ENCODE data around the gene FAAH. TPM values are rescaled to one million over a fixed set of nuclear protein-coding genes. Genes with fewer than 3 reads are reported as not detected.

The FAAH gene
- total RNA-seq, 2 experiments from 2014 or later = 5.3 to 6.9 TPM

DNA sequence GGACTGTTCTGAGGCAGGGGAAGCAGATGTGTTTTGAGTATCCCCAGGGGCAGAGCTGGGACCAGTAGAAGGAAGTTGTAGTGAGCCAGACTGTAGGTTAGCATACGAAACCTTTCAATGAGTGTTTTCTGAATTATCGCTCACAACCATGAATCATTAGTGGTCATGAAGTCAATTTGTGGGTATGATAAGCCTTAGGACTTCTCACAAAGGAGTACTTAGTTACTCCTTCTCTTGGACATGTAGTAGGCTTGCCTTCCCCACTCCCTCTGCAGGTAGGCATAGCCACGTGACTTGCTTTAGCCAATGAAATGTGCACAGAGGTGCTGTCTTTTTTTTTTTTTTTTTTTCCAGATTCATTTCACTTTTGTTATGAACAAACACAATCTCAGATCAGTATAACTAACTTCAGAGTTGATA lies 23.9 kb upstream of the FAAH start:
- POLR2A ChIA-PET = no interaction called here
- Mint-ChIP-seq H3K27me3 (no peaks in the 10 kb centered on the region), H3K4me3 (no peak overlapping the region), H3K4me1 (peaks cover 6% of the 10 kb centered on the region), H3K27ac (peak overlapping the region; percentile 3), H3K9me3 (no peaks in the 10 kb centered on the region), H3K36me3 (peaks cover 16% of the 10 kb centered on the region)
- DNase-seq (no peak), ATAC-seq (ENCODE audit: low read depth) (no peak)

GRCh38 chr1:46372431-46372830 lies 21.7 kb upstream of the FAAH start:
- no peaks in the 10 kb centered on the region for H3K27me3 Mint-ChIP-seq
- POLR2A ChIA-PET = no interaction called here
- ATAC-seq (ENCODE audit: low read depth) (no peak), DNase-seq (no peak)
- H3K4me1 Mint-ChIP-seq = peaks cover 4% of the 10 kb centered on the region
- no peak overlapping the region for H3K27ac Mint-ChIP-seq
- H3K4me3 Mint-ChIP-seq = no peak overlapping the region
- no peaks in the 10 kb centered on the region for H3K9me3 Mint-ChIP-seq
- peaks cover 17% of the 10 kb centered on the region for H3K36me3 Mint-ChIP-seq

DNA sequence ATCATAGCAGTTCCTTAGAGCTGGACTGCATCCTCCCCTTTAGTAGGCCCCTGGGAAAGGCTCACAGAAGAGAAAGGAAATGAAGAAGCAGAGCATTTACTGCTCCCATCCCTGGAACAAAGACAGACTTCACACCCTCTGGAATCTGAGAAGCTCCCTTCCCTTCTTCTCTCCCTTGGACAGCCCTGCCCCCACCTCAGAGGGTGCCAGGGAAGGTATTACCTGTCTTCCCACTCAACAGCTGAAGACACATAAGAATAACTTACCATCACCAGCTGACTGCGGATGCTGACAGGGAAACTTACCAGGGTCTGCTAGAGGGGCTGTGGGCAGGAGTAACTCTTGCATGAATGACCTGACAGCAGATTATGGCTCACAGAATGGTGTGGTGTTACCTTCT lies 14.1 kb upstream of the FAAH start:
- no peak for ATAC-seq (ENCODE audit: low read depth)
- Mint-ChIP-seq H3K27me3 (no peaks in the 10 kb centered on the region), H3K9me3 (peaks cover 3% of the 10 kb centered on the region), H3K4me1 (no peaks in the 10 kb centered on the region), H3K36me3 (peaks cover 5% of the 10 kb centered on the region), H3K4me3 (no peak overlapping the region), H3K27ac (no peak overlapping the region)
- POLR2A ChIA-PET = no interaction called here
- DNase-seq = no peak

- no peaks in the 10 kb centered on the region for H3K27me3 Mint-ChIP-seq
- no peak for DNase-seq
- no peak for ATAC-seq (ENCODE audit: low read depth)
- H3K9me3 Mint-ChIP-seq = peaks cover 3% of the 10 kb centered on the region
- no peak overlapping the region for H3K4me3 Mint-ChIP-seq
- no peaks in the 10 kb centered on the region for H3K4me1 Mint-ChIP-seq
- H3K27ac Mint-ChIP-seq = no peak overlapping the region
- POLR2A ChIA-PET = no interaction called here
- H3K36me3 Mint-ChIP-seq = peaks cover 5% of the 10 kb centered on the region
Observed at GRCh38 chr1:46380508-46380907, 13.6 kb upstream of the FAAH start.

GRCh38 chr1:46393510-46393909 lies 607 bp upstream of the FAAH start:
- ATAC-seq (ENCODE audit: low read depth) = no peak
- peak overlapping the region; percentile 71 for H3K4me3 Mint-ChIP-seq
- POLR2A ChIA-PET = no interaction called here

DNA sequence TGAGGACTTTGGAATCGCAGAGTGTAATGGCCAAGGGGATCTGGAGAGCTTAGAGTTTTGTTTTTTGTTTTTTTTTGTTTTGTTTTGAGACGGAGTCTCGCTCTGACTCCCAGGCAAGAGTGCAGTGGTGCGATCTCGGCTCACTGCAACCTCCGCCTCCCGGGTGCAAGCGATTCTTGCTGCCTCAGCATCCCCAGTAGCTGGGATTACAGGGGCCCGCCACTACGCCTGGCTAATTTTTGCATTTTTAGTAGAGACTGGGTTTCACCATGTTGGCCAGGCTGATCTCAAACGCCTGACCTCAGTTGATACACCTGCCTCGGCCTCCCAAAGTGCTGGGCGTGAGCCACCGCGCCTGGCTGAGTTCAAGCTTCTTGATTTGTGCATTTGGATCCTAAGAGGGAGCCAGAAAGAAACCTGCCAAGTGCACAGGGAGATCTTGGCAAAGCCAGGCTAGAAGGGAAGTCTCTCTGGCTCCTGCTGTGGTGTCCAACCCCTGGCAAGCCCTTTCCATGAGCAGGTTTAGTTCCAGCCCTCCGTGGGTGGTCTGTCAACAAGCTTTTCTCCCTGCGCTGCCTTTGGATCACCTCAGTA lies 852 bp downstream of the FAAH start:
- no peak for DNase-seq
- no peak for ATAC-seq (ENCODE audit: low read depth)
- peaks cover 27% of the 10 kb centered on the region for H3K27me3 Mint-ChIP-seq
- H3K36me3 Mint-ChIP-seq = peaks cover 12% of the 10 kb centered on the region
- peak overlapping the region; percentile 41 for H3K4me3 Mint-ChIP-seq
- H3K27ac Mint-ChIP-seq = no peak overlapping the region
- H3K9me3 Mint-ChIP-seq = peaks cover 14% of the 10 kb centered on the region
- peaks cover 8% of the 10 kb centered on the region for H3K4me1 Mint-ChIP-seq
- POLR2A ChIA-PET = no interaction called here

More at GRCh38 chr1:46393510-46393909, 607 bp upstream of the FAAH start:
- Mint-ChIP-seq H3K4me1 (peaks cover 8% of the 10 kb centered on the region), H3K27me3 (peaks cover 20% of the 10 kb centered on the region), H3K27ac (peak overlapping the region; percentile 74), H3K36me3 (peaks cover 12% of the 10 kb centered on the region), H3K9me3 (peaks cover 14% of the 10 kb centered on the region)
- DNase-seq = no peak

DNA sequence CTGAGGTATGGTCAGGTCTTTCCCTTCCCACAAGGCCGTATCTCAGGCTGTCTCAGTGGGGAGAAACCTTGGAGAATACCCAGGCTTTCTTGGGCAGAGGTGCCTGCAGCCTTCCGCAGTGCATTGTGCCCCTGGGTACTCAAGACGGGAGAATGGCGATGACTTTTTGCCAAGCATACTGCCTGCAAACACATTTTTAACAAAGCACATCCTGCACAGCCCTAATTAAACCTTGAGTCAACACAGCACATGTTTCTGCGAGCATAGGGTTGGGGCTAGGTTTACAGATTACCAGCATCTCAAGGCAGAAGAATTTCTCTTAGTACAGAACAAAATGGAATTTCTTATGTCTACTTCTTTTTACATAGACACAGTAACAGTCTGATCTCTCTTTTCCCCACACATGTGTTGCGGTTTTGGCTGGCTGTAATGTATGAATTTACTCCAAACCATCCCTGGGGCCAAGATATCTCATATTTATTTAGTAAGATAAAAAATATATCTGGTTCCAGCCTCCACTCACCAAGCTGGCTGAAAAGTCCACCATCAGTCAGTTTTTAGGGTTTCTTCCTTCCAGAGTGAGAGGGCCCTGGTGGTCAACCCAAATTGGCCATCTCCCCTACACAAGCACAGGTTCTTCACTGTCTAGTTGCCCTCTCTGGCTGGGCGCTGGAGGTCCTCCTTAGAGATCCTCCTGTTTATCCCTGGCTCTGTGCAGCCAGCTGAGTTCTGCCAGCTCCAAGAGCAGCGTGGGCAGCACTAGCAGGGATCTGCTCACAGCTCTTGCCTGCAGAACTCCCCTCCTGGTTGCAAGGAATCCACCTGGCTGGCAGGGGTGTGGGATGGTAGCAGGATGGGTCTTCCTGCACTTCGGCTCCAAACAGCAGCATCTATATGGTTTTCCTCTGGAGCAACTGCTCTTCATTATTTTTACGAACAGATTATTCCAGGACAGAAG lies 2.6 kb downstream of the FAAH start:
- Mint-ChIP-seq H3K36me3 (peaks cover 11% of the 10 kb centered on the region), H3K4me1 (peaks cover 10% of the 10 kb centered on the region), H3K4me3 (no peak overlapping the region), H3K27ac (no peak overlapping the region), H3K27me3 (peaks cover 27% of the 10 kb centered on the region), H3K9me3 (peaks cover 12% of the 10 kb centered on the region)
- DNase-seq (no peak), ATAC-seq (ENCODE audit: low read depth) (no peak)
- POLR2A ChIA-PET = no interaction called here

DNA sequence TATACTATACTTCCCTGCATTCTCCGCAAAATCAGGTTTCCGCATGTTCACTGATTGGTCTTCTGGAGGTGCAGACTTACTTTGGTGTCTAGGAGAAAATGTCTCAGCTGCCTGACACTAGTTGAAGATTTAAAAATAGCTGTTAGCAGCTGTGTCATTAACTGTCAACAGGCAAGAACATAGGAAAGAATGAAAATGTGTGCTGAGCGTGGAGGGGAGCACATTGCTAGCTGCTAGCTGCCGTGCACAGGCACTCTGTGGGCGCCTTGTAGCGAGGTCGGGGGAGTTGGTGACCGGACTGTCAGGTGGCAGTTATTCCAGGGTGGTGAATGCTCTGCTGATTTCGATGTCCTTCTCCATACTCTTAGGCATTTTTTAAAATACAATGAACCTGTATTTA lies 5.2 kb downstream of the FAAH start:
- H3K27ac Mint-ChIP-seq = no peak overlapping the region
- no peak for ATAC-seq (ENCODE audit: low read depth)
- POLR2A ChIA-PET = no interaction called here
- no peaks in the 10 kb centered on the region for H3K36me3 Mint-ChIP-seq
- peaks cover 21% of the 10 kb centered on the region for H3K27me3 Mint-ChIP-seq
- DNase-seq = no peak
- no peaks in the 10 kb centered on the region for H3K9me3 Mint-ChIP-seq
- H3K4me3 Mint-ChIP-seq = no peak overlapping the region
- peaks cover 6% of the 10 kb centered on the region for H3K4me1 Mint-ChIP-seq

DNA sequence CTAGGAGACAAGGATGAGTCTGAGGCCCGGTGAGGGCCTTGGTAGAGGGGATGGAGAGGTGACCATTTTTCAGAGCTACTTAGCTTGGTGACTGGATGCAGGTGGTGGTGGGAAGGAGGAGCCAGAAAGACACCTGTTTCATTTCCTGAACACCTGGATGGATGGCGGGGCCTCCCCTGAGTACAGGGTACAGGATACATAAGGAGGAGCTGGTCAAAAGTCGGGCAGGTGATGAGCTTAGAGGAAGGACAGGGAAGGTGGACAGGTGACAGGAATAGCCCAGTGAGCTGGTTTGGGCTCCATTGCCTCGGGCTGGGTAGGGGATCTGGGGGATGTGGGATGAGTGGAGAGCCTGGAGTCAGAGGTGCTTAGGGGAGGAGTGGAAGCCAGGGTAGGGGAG lies 6.3 kb downstream of the FAAH start:
- Mint-ChIP-seq H3K4me1 (peaks cover 2% of the 10 kb centered on the region), H3K27ac (no peak overlapping the region), H3K4me3 (no peak overlapping the region), H3K27me3 (peaks cover 11% of the 10 kb centered on the region), H3K36me3 (no peaks in the 10 kb centered on the region), H3K9me3 (no peaks in the 10 kb centered on the region)
- POLR2A ChIA-PET = no interaction called here
- no peak for ATAC-seq (ENCODE audit: low read depth)
- DNase-seq = no peak

DNA sequence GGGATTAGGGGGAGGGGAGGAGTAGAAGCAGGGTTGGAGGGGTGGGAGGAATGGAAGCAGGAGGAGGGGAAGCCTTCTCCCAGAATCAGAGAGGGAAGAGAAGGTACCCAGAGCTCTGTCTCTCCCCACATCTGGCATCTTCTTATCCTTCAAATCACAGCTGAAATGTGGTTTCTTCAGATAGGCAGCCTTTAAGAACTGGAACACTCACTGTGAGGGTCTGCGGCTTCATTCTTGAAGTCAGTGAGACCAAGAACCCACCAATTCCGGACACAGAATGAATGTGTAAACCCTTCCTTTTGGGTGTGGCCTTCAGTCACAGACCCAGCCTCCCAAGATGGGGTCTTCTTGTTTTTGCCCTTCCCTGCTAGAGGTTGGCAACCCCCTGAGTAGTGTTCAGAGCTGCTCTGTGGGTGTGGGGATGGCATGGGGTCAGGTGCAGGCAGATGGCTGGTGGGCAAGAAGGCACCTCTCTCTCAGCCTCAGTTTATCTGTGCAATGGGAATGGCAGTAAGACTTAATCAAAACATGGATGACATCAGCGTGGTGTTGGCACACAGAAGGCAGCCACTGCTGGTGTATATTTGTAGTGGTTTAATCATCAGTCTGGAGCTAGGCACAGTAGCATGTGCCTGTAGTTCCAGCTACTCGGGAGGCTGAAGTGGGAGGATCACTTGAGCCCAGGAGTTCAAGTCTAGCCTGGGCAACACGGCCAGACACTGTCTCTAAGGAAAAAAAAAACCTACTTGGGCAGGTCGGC lies 7.2 kb downstream of the FAAH start:
- Mint-ChIP-seq H3K4me3 (no peak overlapping the region), H3K27me3 (peaks cover 8% of the 10 kb centered on the region), H3K27ac (no peak overlapping the region), H3K4me1 (peaks cover 2% of the 10 kb centered on the region), H3K36me3 (no peaks in the 10 kb centered on the region), H3K9me3 (no peaks in the 10 kb centered on the region)
- POLR2A ChIA-PET = no interaction called here
- DNase-seq = no peak
- no peak for ATAC-seq (ENCODE audit: low read depth)

GRCh38 chr1:46401964-46402626 lies 8.0 kb downstream of the FAAH start:
- POLR2A ChIA-PET = no interaction called here
- Mint-ChIP-seq H3K9me3 (no peaks in the 10 kb centered on the region), H3K27ac (no peak overlapping the region), H3K4me1 (peaks cover 2% of the 10 kb centered on the region), H3K4me3 (no peak overlapping the region), H3K36me3 (no peaks in the 10 kb centered on the region), H3K27me3 (peaks cover 8% of the 10 kb centered on the region)
- ATAC-seq (ENCODE audit: low read depth) = no peak
- DNase-seq = no peak

GRCh38 chr1:46403916-46404315 lies 9.8 kb downstream of the FAAH start:
- no peak overlapping the region for H3K27ac Mint-ChIP-seq
- H3K4me1 Mint-ChIP-seq = peaks cover 4% of the 10 kb centered on the region
- ATAC-seq (ENCODE audit: low read depth) (no peak), DNase-seq (no peak)
- no peaks in the 10 kb centered on the region for H3K9me3 Mint-ChIP-seq
- no peaks in the 10 kb centered on the region for H3K36me3 Mint-ChIP-seq
- POLR2A ChIA-PET = no interaction called here
- H3K4me3 Mint-ChIP-seq = no peak overlapping the region
- H3K27me3 Mint-ChIP-seq = peaks cover 7% of the 10 kb centered on the region

- peaks cover 4% of the 10 kb centered on the region for H3K4me1 Mint-ChIP-seq
- H3K9me3 Mint-ChIP-seq = no peaks in the 10 kb centered on the region
- POLR2A ChIA-PET = no interaction called here
- no peak for DNase-seq
- no peak overlapping the region for H3K27ac Mint-ChIP-seq
- no peak for ATAC-seq (ENCODE audit: low read depth)
- no peaks in the 10 kb centered on the region for H3K36me3 Mint-ChIP-seq
- H3K4me3 Mint-ChIP-seq = no peak overlapping the region
- H3K27me3 Mint-ChIP-seq = peaks cover 2% of the 10 kb centered on the region
Observed at GRCh38 chr1:46404482-46405196, 10.5 kb downstream of the FAAH start.

Data from activated naive CD8-positive, alpha-beta T cell treated with anti-CD3 and anti-CD28 coated beads, Interleukin-2, amount 10 ng/mL, durations not matched to agents 7 days and 5 days (primary cell).